HG03280 (cell line): ENCODE data around the gene CDKN2AIP.

Experiments
- ATAC-seq: cut with Tn5 transposase; IDR thresholded peaks from one replicate; pipeline ENCODE4 v1.9.1; 2021; ENCODE audit warnings: mild to moderate bottlenecking, moderate library complexity; ENCODE audit not compliant: unreplicated experiment

CDKN2AIP gene

DNA sequence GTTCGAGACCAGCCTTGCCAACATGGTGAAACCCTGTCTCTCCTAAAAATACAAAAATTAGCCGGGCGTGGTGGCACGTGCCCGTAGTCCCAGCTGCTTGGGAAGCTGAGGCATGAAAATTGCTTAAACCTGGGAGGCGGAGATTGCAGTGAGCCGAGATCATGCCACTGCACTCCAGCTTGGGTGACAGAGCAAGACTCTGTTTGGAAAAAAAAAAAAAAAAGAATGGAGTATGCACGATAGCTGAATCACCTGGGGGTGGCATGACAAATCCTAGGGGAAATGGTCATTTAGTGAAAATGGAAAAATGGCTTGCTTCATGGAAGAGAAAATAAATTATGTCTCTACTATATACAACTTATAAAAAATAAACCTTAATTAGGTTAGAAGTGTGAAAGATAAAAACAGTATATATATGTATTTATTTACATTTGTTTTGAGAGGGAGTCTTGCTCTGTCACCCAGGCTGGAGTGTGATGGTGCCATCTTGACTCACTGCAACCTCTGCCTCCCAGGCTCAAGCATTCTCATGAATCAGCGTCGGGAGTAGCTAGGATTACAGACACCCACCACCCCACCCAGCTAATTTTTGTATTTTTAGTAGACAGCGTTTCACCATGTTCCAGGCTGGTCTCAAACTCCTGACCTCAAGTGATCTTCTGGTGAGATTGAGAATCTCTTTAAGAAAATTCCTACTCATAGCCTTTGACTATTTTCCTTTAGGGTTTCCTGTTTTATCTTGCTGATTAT lies 41.1 kb downstream of the CDKN2AIP start:
- no peak for ATAC-seq

DNA sequence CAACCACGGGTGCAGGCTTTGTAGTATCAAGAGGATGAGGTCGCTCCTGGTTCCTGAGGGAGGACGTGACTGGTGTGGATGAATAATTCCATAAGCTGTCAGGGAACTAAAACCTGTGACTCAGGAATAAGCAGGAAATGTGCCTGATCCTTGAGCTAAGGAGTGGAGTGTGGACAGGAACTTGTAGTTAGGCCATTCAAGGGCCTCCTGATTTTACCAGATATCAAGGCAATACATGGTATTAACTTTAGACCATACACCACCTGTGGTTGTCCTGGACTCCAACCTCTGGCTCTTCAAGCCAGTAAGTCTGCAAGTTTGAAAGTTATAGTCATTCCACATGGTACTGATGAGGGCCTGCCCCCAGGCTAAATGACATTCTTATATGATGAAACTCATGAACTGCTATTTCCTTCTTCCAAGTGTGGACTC lies 48.4 kb downstream of the CDKN2AIP start:
- ATAC-seq, result no peak

DNA sequence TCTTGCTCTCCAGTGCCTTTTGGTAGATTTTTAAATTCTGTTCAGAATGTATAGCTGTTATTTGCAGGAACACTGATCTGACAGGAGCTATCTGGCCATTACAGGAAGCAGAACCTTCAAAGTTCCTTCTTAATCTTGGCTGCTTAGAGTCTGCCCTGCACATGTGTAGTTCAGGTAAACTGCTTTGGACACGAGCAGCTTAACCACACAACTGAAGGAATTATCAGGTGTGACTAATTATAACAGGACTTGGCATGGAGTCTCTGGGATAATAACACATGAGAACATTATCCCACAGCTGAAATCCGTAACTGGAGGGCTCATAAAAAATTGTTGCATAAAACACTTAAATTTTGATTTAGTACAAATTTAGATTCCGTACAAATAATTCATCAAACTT lies 48.8 kb downstream of the CDKN2AIP start:
- ATAC-seq, result no peak

DNA sequence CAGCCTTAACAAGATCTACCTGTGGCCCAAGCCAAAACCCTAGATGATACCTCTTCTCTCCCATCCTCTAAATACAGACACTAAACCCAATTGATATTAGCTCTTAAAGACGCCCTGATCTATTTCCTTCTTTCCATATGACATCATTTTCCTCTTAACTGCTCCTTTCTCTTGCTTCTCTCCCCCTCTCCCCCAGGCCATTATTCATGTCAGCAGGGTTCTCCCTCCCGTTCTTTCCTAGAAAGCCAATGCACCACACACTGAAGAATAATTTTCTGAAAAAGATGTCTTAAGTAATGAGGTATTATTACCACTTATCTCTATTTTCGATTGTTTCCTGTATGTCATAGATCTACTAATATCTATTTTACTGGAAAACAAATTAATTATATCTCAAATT lies 50.7 kb downstream of the CDKN2AIP start:
- no peak for ATAC-seq
